D721Med (cell line): ENCODE data around the gene ZNF35.
A peak's percentile ranks its signal among the peaks of the same experiment; 100 is the strongest.

Source experiments
- DNase-seq: peaks from one replicate; pipeline ENCODE4 v3.0.0; 2011; ENCODE audit warnings: low spot score; ENCODE audit not compliant: insufficient read length
- FAIRE-seq: peaks from 2 replicates; lab custom pipeline; 2011; peaks lifted over from hg19 to GRCh38; lab: Jason Lieb, UNC
- CTCF ChIP-seq: IDR thresholded peaks from 2 replicates; pipeline ENCODE4 v1.5.1; 2012; ENCODE audit warnings: mild to moderate bottlenecking, control low read depth; ENCODE audit not compliant: insufficient read depth; ENCODE audit errors: missing control alignments

The ZNF35 gene

GRCh38 chr3:44682182-44682896 is 33.8 kb downstream of the ZNF35 start:
- no peak for TF ChIP-seq CTCF
- FAIRE-seq (no peak), DNase-seq (no peak)

- DNase-seq (peak; percentile 63), FAIRE-seq (no peak)
- no peak for TF ChIP-seq CTCF
Measured at GRCh38 chr3:44685128-44685800, 36.7 kb downstream of the ZNF35 start.

- no peak for TF ChIP-seq CTCF
- DNase-seq (no peak), FAIRE-seq (no peak)
Measured at GRCh38 chr3:44687898-44688297, 39.4 kb downstream of the ZNF35 start.
